ENCODE results near the gene STEAP3. TPM values are rescaled to one million over a fixed set of nuclear protein-coding genes. Genes with fewer than 3 reads are reported as not detected.
A peak's percentile ranks its signal among the peaks of the same experiment; 100 is the strongest.

STEAP3 gene
- polyA plus RNA-seq, 2 of the 4 experiments (the other 2 are of a cell fraction), result 23.5 to 30.2 TPM

GRCh38 chr2:119289093-119289492, 65.5 kb downstream of the STEAP3 start:
- TF ChIP-seq ESRRA (IDR thresholded peaks at IDR 0.05; ENCODE audit: borderline replicate concordance, low read length) (no peak), CBX8 (IDR thresholded peaks at IDR 0.05) (no peak), CHD2 (IDR thresholded peaks at IDR 0.05; ENCODE audit: low read length, partially characterized antibody) (no peak), RFX5 (IDR thresholded peaks at IDR 0.05) (no peak), CHD4 (IDR thresholded peaks at IDR 0.05; ENCODE audit: borderline replicate concordance) (no peak), MAFK (IDR thresholded peaks at IDR 0.05; ENCODE audit: partially characterized antibody) (no peak), TP53 (CRISPR knock-in tag; IDR thresholded peaks at IDR 0.05) (no peak), NPAS2 (CRISPR knock-in tag; IDR thresholded peaks at IDR 0.05; ENCODE audit: borderline replicate concordance) (no peak), HOXB5 (CRISPR knock-in tag; IDR thresholded peaks at IDR 0.05) (no peak), FOSB (CRISPR knock-in tag; IDR thresholded peaks at IDR 0.05) (no peak), HDAC2 (IDR thresholded peaks at IDR 0.05) (no peak), MAX (IDR thresholded peaks at IDR 0.05) (no peak), NFE2L2 (conservative IDR thresholded peaks at IDR 0.05; ENCODE audit: low read length) (no peak), BHLHE40 (IDR thresholded peaks at IDR 0.05; ENCODE audit: low read depth, low read length) (no peak), HES2 (IDR thresholded peaks at IDR 0.05) (no peak), ZC3H11A (IDR thresholded peaks at IDR 0.05) (no peak)
- Histone ChIP-seq H3K9me3 (no peaks in the 10 kb centered on the region), H3K27ac (no peak overlapping the region), H3K4me1 (no peaks in the 10 kb centered on the region), H3K4me2 (no peak overlapping the region), H3K4me3 (no peak overlapping the region)
- FAIRE-seq (no peak), DNase-seq (ENCODE audit: low read depth in 1 of 2, low spot score in 1 of 2) (no peak), ATAC-seq (no peak)
- ChIA-PET CTCF (interaction anchor here (0.7 to 8.8 kb wide), 13 partner anchors 8 to 411 kb away, joined by 3 to 100 read pairs (median 6); no protein-coding TSS in a partner anchor), POLR2A (no interaction called here)
- WGBS (ENCODE audit: missing lambda C conversion rate), result 72% methylated on average over 11 of the region's 11 CpGs

- Histone ChIP-seq H3K4me3 (no peak overlapping the region), H3K4me1 (no peaks in the 10 kb centered on the region), H3K27ac (no peak overlapping the region), H3K9me3 (no peaks in the 10 kb centered on the region), H3K4me2 (no peak overlapping the region)
- WGBS (ENCODE audit: missing lambda C conversion rate), result 87% methylated on average over 6 of the region's 6 CpGs
- DNase-seq (ENCODE audit: low read depth in 1 of 2, low spot score in 1 of 2) (no peak), ATAC-seq (no peak), FAIRE-seq (no peak)
- ChIA-PET POLR2A (no interaction called here), CTCF (interaction anchor here (1.0 to 8.8 kb wide), 23 partner anchors 10 to 411 kb away, joined by 3 to 100 read pairs (median 5); no protein-coding TSS in a partner anchor)
- TF ChIP-seq EP300 (IDR thresholded peaks at IDR 0.05) (no peak), RAD21 (conservative IDR thresholded peaks at IDR 0.05 in 1 of 2, IDR thresholded peaks at IDR 0.05 in 1 of 2) (no peak), FOSL2 (IDR thresholded peaks at IDR 0.05) (no peak), FOSL2 (CRISPR knock-in tag; IDR thresholded peaks at IDR 0.05) (no peak), NPAS2 (CRISPR knock-in tag; IDR thresholded peaks at IDR 0.05; ENCODE audit: borderline replicate concordance) (no peak), RARB (CRISPR knock-in tag; IDR thresholded peaks at IDR 0.05) (no peak), NFE2L2 (conservative IDR thresholded peaks at IDR 0.05; ENCODE audit: low read length) (no peak), FOSB (CRISPR knock-in tag; IDR thresholded peaks at IDR 0.05) (no peak), RCOR1 (IDR thresholded peaks at IDR 0.05; ENCODE audit: low read depth, low read length) (no peak), SREBF2 (IDR thresholded peaks at IDR 0.05) (no peak), KDM5A (IDR thresholded peaks at IDR 0.05) (no peak), EHF (CRISPR knock-in tag; IDR thresholded peaks at IDR 0.05) (no peak), EHMT2 (IDR thresholded peaks at IDR 0.05; ENCODE audit: low read depth) (no peak)
Measured at GRCh38 chr2:119289642-119290041, 66.0 kb downstream of the STEAP3 start.

- no peaks in the 10 kb centered on the region for H3K4me1 ChIP-seq
- H3K4me2 ChIP-seq, result peak overlapping the region; percentile 17; the same call in 2 of the 3 replicates
- H3K27ac ChIP-seq, result no peak overlapping the region
- ChIA-PET POLR2A (no interaction called here), CTCF (interaction anchor here (0.6 to 8.8 kb wide), 68 partner anchors 9 to 1578 kb away, joined by 3 to 100 read pairs (median 4); partner anchors contain the start of gene DDX18)
- DNase-seq (ENCODE audit: low read depth in 1 of 2, low spot score in 1 of 2) (peak; percentile 73 to 76), FAIRE-seq (peak; percentile 36), ATAC-seq (peak; percentile 97 to 99)
- 12% methylated on average over 15 of the region's 15 CpGs for WGBS (ENCODE audit: missing lambda C conversion rate)
- peak; percentile 83 for TF ChIP-seq CTCF (IDR thresholded peaks at IDR 0.05)
- no peak for TF ChIP-seq HES2 (IDR thresholded peaks at IDR 0.05)
- peak; percentile 93 for TF ChIP-seq SMC3 (IDR thresholded peaks at IDR 0.05)
- TF ChIP-seq RAD21 (conservative IDR thresholded peaks at IDR 0.05 in 1 of 2, IDR thresholded peaks at IDR 0.05 in 1 of 2), result peak; percentile 85 to 92
- no peaks in the 10 kb centered on the region for H3K9me3 ChIP-seq
- H3K4me3 ChIP-seq, result no peak overlapping the region
Measured at GRCh38 chr2:119290859-119291587, 67.4 kb downstream of the STEAP3 start.

Data from A549 (cell line).